ENCODE measurements around the gene GSC2.

DNA sequence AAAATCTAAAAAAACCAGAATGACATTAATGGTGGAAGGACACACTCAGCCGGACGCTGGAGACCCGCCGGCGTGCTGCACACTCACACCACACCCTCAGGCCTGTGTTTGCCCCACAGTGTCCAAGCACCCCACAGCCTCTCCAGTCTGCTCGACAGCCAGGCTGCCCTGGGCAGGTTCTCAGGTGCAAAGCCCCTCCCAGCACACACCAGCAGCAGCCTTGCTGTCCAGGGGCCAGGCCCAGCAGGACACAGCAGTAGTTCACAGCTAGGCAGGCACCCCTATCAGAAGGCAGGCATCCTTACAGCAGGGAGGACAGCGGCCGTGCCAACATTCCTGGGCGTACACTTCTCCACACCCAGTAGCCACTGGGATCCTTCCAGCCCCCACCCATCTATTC is 30.1 kb upstream of the GSC2 start:
- TF ChIP-seq SUZ12 (IDR thresholded peaks at IDR 0.05), result no peak
- no peak for TF ChIP-seq L3MBTL2 (conservative IDR thresholded peaks at IDR 0.05)
- no peak for TF ChIP-seq SP1 (IDR thresholded peaks at IDR 0.05)
- no peak for TF ChIP-seq CTBP1 (IDR thresholded peaks at IDR 0.05; ENCODE audit: borderline replicate concordance)
- no peak for TF ChIP-seq BHLHE40 (IDR thresholded peaks at IDR 0.05; ENCODE audit: borderline replicate concordance)
- no peak for TF ChIP-seq TARDBP (IDR thresholded peaks at IDR 0.05)
